Activated naive CD4-positive, alpha-beta T cell treated with anti-CD3 and anti-CD28 coated beads, Interleukin-2, amount 50 U/mL, for 72 hours (primary cell): ENCODE measurements around the gene CCNK. TPM values are rescaled to one million over a fixed set of nuclear protein-coding genes. Genes with fewer than 3 reads are reported as not detected.

Experiments
- total RNA-seq, 2 donors: library from RNA; stranded (reverse); gene quantifications; one replicate each; pipeline ENCODE4 v1.2.3, GENCODE V29; 2022

The CCNK gene
- total RNA-seq, 2 donors from 2014 or later: 86.8 to 90.8 TPM

Other genes starting within 250 kb of the CCNK start
- gene BCL11B, start 209.2 kb upstream of the CCNK start, total RNA-seq: 10 to 100 TPM; 57.8 to 65.7 TPM
- gene SETD3, start 550 bp upstream of the CCNK start, total RNA-seq: 10 to 100 TPM; 42.3 to 49.8 TPM
- 1 to 10 TPM; 5.1 to 8.4 TPM for gene CCDC85C, start 122.8 kb downstream of the CCNK start, total RNA-seq
- under 1 TPM; 0.16 to 0.32 TPM for gene HHIPL1, start 163.7 kb downstream of the CCNK start, total RNA-seq
- under 1 TPM; 0.14 to 0.21 TPM for gene CYP46A1, start 202.9 kb downstream of the CCNK start, total RNA-seq